ENCODE results near the gene RAB36.
A peak's percentile ranks its signal among the peaks of the same experiment; 100 is the strongest.

The RAB36 gene

DNA sequence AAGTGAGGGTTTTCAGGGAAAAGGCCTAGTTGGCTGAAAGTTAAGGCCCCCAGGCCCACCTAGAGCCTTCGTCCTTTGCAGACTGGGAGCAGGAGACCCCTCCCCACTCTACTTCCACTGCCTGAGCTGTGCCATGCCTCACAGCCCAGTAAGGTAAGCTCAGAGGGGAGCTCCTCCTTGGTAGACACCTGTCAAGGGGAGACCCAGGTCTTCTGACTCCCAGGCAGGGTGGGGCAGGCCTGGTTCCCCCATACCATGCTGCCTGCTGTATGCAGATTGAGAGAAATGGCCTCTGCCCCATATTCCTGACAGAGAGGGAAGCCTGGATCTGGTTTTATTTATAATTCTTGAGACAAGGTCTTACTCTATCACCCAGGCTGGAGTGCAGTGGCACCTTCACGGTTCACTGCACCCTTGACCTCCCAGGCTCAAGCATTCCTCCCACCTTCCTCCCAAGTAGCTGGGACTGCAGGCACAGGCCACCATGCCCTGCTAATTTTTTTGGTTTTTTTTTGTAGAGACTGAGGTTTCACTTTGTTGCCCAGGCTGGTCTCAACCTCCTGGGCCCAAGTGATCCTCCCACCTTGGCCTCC lies 697 bp downstream of the RAB36 start:
- no peaks in the 10 kb centered on the region for H3K9me3 ChIP-seq (ENCODE audit: insufficient read depth, low read length)
- H3K9ac ChIP-seq (ENCODE audit: insufficient read length, low read depth) = peak overlapping the region; percentile 61
- peak overlapping the region; percentile 46 for H3K4me3 ChIP-seq (ENCODE audit: insufficient read length, low read depth)

GRCh38 chr22:23146478-23147205 lies 1.4 kb downstream of the RAB36 start:
- Histone ChIP-seq H3K9ac (ENCODE audit: insufficient read length, low read depth) (no peak overlapping the region), H3K4me3 (ENCODE audit: insufficient read length, low read depth) (no peak overlapping the region), H3K9me3 (ENCODE audit: insufficient read depth, low read length) (no peaks in the 10 kb centered on the region), H3K27me3 (ENCODE audit: insufficient read depth, insufficient read length) (peaks cover 34% of the 10 kb centered on the region), H3K4me1 (ENCODE audit: insufficient read depth, insufficient read length) (peaks cover 2% of the 10 kb centered on the region), H3K36me3 (ENCODE audit: insufficient read depth, insufficient read length, low read length) (no peaks in the 10 kb centered on the region)
- no peak for DNase-seq (ENCODE audit: low read depth, low spot score)
- no peak for TF ChIP-seq YY1 (IDR thresholded peaks at IDR 0.05; ENCODE audit: insufficient read depth, insufficient read length)
- TF ChIP-seq ZNF274 (IDR thresholded peaks at IDR 0.05; ENCODE audit: low read depth, low read length) = no peak
- TF ChIP-seq SUZ12 (IDR thresholded peaks at IDR 0.05; ENCODE audit: extremely low read depth, insufficient read depth, insufficient read length) = no peak

More for the DNA sequence above, 697 bp downstream of the RAB36 start:
- H3K27me3 ChIP-seq (ENCODE audit: insufficient read depth, insufficient read length) = peaks cover 38% of the 10 kb centered on the region
- TF ChIP-seq YY1 (IDR thresholded peaks at IDR 0.05; ENCODE audit: insufficient read depth, insufficient read length) (no peak), ZNF274 (IDR thresholded peaks at IDR 0.05; ENCODE audit: low read depth, low read length) (no peak), SUZ12 (IDR thresholded peaks at IDR 0.05; ENCODE audit: extremely low read depth, insufficient read depth, insufficient read length) (no peak)
- H3K36me3 ChIP-seq (ENCODE audit: insufficient read depth, insufficient read length, low read length) = no peaks in the 10 kb centered on the region
- no peak for DNase-seq (ENCODE audit: low read depth, low spot score)
- peaks cover 2% of the 10 kb centered on the region for H3K4me1 ChIP-seq (ENCODE audit: insufficient read depth, insufficient read length)

GRCh38 chr22:23147617-23148387 lies 2.5 kb downstream of the RAB36 start:
- H3K27me3 ChIP-seq (ENCODE audit: insufficient read depth, insufficient read length) = peaks cover 34% of the 10 kb centered on the region
- no peak overlapping the region for H3K4me3 ChIP-seq (ENCODE audit: insufficient read length, low read depth)
- no peak for TF ChIP-seq ZNF274 (IDR thresholded peaks at IDR 0.05; ENCODE audit: low read depth, low read length)
- TF ChIP-seq SUZ12 (IDR thresholded peaks at IDR 0.05; ENCODE audit: extremely low read depth, insufficient read depth, insufficient read length) = no peak
- TF ChIP-seq YY1 (IDR thresholded peaks at IDR 0.05; ENCODE audit: insufficient read depth, insufficient read length) = no peak
- DNase-seq (ENCODE audit: low read depth, low spot score) = no peak
- no peaks in the 10 kb centered on the region for H3K36me3 ChIP-seq (ENCODE audit: insufficient read depth, insufficient read length, low read length)
- H3K9me3 ChIP-seq (ENCODE audit: insufficient read depth, low read length) = no peaks in the 10 kb centered on the region
- H3K4me1 ChIP-seq (ENCODE audit: insufficient read depth, insufficient read length) = peaks cover 5% of the 10 kb centered on the region
- H3K9ac ChIP-seq (ENCODE audit: insufficient read length, low read depth) = no peak overlapping the region

GRCh38 chr22:23149743-23150238 lies 4.5 kb downstream of the RAB36 start:
- Histone ChIP-seq H3K36me3 (ENCODE audit: insufficient read depth, insufficient read length, low read length) (no peaks in the 10 kb centered on the region), H3K4me1 (ENCODE audit: insufficient read depth, insufficient read length) (peaks cover 9% of the 10 kb centered on the region), H3K4me3 (ENCODE audit: insufficient read length, low read depth) (no peak overlapping the region), H3K27me3 (ENCODE audit: insufficient read depth, insufficient read length) (peaks cover 26% of the 10 kb centered on the region), H3K9ac (ENCODE audit: insufficient read length, low read depth) (no peak overlapping the region), H3K9me3 (ENCODE audit: insufficient read depth, low read length) (no peaks in the 10 kb centered on the region)
- TF ChIP-seq SUZ12 (IDR thresholded peaks at IDR 0.05; ENCODE audit: extremely low read depth, insufficient read depth, insufficient read length) (no peak), ZNF274 (IDR thresholded peaks at IDR 0.05; ENCODE audit: low read depth, low read length) (no peak), YY1 (IDR thresholded peaks at IDR 0.05; ENCODE audit: insufficient read depth, insufficient read length) (no peak)
- DNase-seq (ENCODE audit: low read depth, low spot score) = peak; percentile 72

DNA sequence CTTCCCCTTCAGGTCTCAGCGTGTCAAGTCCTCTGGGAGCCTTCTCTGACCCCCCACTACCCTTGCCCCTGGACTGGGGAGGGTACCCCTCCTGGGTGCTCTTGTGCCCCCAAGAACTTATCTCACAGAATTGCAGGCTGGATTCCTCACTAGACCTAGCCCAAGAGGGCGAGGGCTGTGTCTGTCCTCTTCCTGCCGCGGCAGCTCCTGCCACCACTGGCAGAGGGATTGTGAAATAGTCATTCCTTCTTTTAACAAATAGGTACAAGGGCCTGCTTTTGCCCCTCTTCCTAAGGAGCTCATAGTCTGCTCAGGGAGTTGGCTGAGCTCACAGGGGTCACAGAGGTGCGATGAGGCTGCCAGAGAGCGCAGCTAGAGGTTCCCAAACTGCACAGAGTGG lies 5.5 kb downstream of the RAB36 start:
- Histone ChIP-seq H3K27me3 (ENCODE audit: insufficient read depth, insufficient read length) (peaks cover 23% of the 10 kb centered on the region), H3K9me3 (ENCODE audit: insufficient read depth, low read length) (no peaks in the 10 kb centered on the region), H3K9ac (ENCODE audit: insufficient read length, low read depth) (no peak overlapping the region), H3K36me3 (ENCODE audit: insufficient read depth, insufficient read length, low read length) (no peaks in the 10 kb centered on the region), H3K4me3 (ENCODE audit: insufficient read length, low read depth) (no peak overlapping the region), H3K4me1 (ENCODE audit: insufficient read depth, insufficient read length) (peaks cover 9% of the 10 kb centered on the region)
- DNase-seq (ENCODE audit: low read depth, low spot score) = no peak
- no peak for TF ChIP-seq YY1 (IDR thresholded peaks at IDR 0.05; ENCODE audit: insufficient read depth, insufficient read length)
- no peak for TF ChIP-seq SUZ12 (IDR thresholded peaks at IDR 0.05; ENCODE audit: extremely low read depth, insufficient read depth, insufficient read length)
- TF ChIP-seq ZNF274 (IDR thresholded peaks at IDR 0.05; ENCODE audit: low read depth, low read length) = no peak

- H3K9ac ChIP-seq (ENCODE audit: insufficient read length, low read depth) = no peak overlapping the region
- no peaks in the 10 kb centered on the region for H3K9me3 ChIP-seq (ENCODE audit: insufficient read depth, low read length)
- H3K36me3 ChIP-seq (ENCODE audit: insufficient read depth, insufficient read length, low read length) = no peaks in the 10 kb centered on the region
- H3K4me3 ChIP-seq (ENCODE audit: insufficient read length, low read depth) = no peak overlapping the region
- H3K27me3 ChIP-seq (ENCODE audit: insufficient read depth, insufficient read length) = peaks cover 13% of the 10 kb centered on the region
- TF ChIP-seq SUZ12 (IDR thresholded peaks at IDR 0.05; ENCODE audit: extremely low read depth, insufficient read depth, insufficient read length) (no peak), YY1 (IDR thresholded peaks at IDR 0.05; ENCODE audit: insufficient read depth, insufficient read length) (no peak), ZNF274 (IDR thresholded peaks at IDR 0.05; ENCODE audit: low read depth, low read length) (no peak)
- peaks cover 9% of the 10 kb centered on the region for H3K4me1 ChIP-seq (ENCODE audit: insufficient read depth, insufficient read length)
- DNase-seq (ENCODE audit: low read depth, low spot score) = no peak
These were observed 6.5 kb downstream of the RAB36 start for GRCh38 chr22:23151827-23152226.

Measured in NT2/D1 (cell line).